HG03139 (cell line): ENCODE measurements around the gene BBLN.

Source experiments
- ATAC-seq: cut with Tn5 transposase; IDR thresholded peaks from one replicate; pipeline ENCODE4 v1.9.1; 2021; ENCODE audit not compliant: unreplicated experiment

BBLN gene

DNA sequence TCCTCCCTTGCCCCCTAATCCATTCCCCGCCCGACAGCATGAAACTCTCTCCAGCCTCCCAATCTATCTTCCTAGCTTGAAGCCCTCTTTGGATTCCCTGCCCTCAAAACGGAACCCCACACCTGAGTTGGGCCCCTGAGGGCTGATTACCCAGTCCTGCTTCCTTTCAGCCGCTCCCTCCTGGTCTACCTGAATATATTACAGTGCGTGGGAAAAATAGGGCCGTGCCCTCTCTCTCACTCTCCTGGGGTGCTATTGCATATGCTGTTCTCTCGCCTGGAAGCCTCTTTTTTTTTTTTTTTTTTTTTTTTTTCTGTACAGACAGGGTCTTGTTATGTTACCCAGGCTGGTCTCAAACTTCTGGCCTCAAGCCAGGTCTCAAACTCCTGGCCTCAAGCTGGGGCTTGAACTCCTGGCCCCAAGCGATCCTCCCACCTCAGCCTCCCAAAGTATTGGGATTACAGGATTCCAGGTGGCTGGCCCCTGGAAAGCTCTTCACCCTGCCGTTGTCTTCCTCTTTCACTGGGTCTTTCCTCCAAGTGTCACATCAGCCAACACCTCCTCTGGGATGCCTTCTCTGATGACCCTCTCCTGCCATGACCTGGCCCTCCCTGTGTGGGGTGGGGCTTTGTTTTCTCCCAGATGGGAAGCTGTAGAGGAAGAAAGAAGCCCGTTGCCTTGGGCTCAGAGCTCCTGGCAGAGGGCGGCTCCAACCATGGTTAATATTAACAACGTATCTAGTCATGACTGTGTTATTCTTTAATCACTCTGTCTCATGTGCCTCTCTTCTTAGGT is 51.3 kb downstream of the BBLN start:
- ATAC-seq: no peak

DNA sequence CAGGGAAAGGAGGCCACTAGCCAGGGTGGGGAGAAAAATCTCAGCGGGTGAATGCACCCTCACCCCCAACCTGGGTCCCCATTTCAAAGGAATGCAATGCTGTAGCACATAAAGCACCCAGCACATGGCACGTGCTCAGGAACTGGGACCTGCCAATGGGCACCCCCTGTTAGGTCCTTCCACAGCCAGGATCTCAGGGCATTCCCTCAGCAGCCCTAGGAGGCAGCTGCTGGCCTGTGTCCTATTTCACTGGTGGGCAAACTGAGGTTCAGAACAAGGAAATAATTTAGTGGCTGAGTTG is 51.9 kb downstream of the BBLN start:
- ATAC-seq: no peak
